Mesendoderm (in vitro differentiated cells): ENCODE results near the gene GARRE1. TPM values are rescaled to one million over a fixed set of nuclear protein-coding genes. Genes with fewer than 3 reads are reported as not detected.
"Not testable (repeated sequence)": the region's sequence is repeated elsewhere in the genome, so short reads cannot be mapped to it uniquely, and the experiment has no call there.

Source experiments
- DNase-seq: peaks from one replicate; pipeline ENCODE4 v3.0.0; 2013
- H2AK5ac ChIP-seq: 2 replicates; pipeline ENCODE4 v1.6.1; 2013; ENCODE audit warnings: low read length, inconsistent platforms
- H2BK120ac ChIP-seq: 2 replicates; pipeline ENCODE4 v1.6.1; 2013; ENCODE audit warnings: low read depth, mild to moderate bottlenecking, low read length, moderate library complexity, mixed read lengths
- H2BK15ac ChIP-seq: replicated peaks from 2 replicates; pipeline ENCODE4 v1.6.1; 2013; ENCODE audit warnings: low read depth, mild to moderate bottlenecking, moderate library complexity
- H2BK5ac ChIP-seq: 2 replicates; pipeline ENCODE4 v1.6.1; 2013; ENCODE audit warnings: low read length, inconsistent platforms
- H3K18ac ChIP-seq: 2 replicates; pipeline ENCODE4 v1.6.1; 2013; ENCODE audit warnings: mild to moderate bottlenecking, low read length, mixed read lengths
- H3K23ac ChIP-seq: one replicate; pipeline ENCODE4 v1.6.1; 2013; ENCODE audit warnings: low read length
- H3K27ac ChIP-seq: 2 replicates; pipeline ENCODE4 v1.5.1; 2013; ENCODE audit warnings: low read depth, mild to moderate bottlenecking, inconsistent platforms, low read length, moderate library complexity
- H3K27me3 ChIP-seq: 2 replicates; pipeline ENCODE4 v1.6.1; 2013; ENCODE audit warnings: low read length, control low read depth, mild to moderate bottlenecking, inconsistent platforms; ENCODE audit not compliant: insufficient read depth, poor library complexity
- H3K36me3 ChIP-seq: 2 replicates; pipeline ENCODE4 v1.6.1; 2013; ENCODE audit warnings: low read length, inconsistent platforms; ENCODE audit not compliant: control insufficient read depth, insufficient read depth
- H3K4ac ChIP-seq: one replicate; pipeline ENCODE4 v1.6.1; 2013; ENCODE audit warnings: low read depth, mild to moderate bottlenecking, low read length, moderate library complexity
- H3K4me1 ChIP-seq: 2 replicates; pipeline ENCODE4 v1.6.1; 2013; ENCODE audit warnings: low read depth, low read length, inconsistent platforms; ENCODE audit not compliant: control insufficient read depth
- H3K4me2 ChIP-seq: 2 replicates; pipeline ENCODE4 v1.6.1; 2013; ENCODE audit warnings: low read length
- H3K4me3 ChIP-seq: 2 replicates; pipeline ENCODE4 v1.5.1; 2013; ENCODE audit warnings: mild to moderate bottlenecking, low read length
- H3K56ac ChIP-seq: one replicate; pipeline ENCODE4 v1.6.1; 2013; ENCODE audit warnings: low read length
- H3K79me1 ChIP-seq: 2 replicates; pipeline ENCODE4 v1.6.1; 2013; ENCODE audit warnings: low read length, inconsistent platforms
- H3K79me2 ChIP-seq: 2 replicates; pipeline ENCODE4 v1.6.1; 2013; ENCODE audit warnings: mild to moderate bottlenecking, low read length; ENCODE audit not compliant: control insufficient read depth, insufficient read depth
- H3K9ac ChIP-seq: 2 replicates; pipeline ENCODE4 v1.6.1; 2013; ENCODE audit warnings: low read length, inconsistent platforms
- H4K5ac ChIP-seq: one replicate; pipeline ENCODE4 v1.6.1; 2013; ENCODE audit warnings: low read length
- H4K8ac ChIP-seq: one replicate; pipeline ENCODE4 v1.6.1; 2013; ENCODE audit warnings: low read depth, mild to moderate bottlenecking, control low read depth, low read length, moderate library complexity
- WGBS: extraction: QIAGEN DNeasy Blood & Tissue Kit; methylation state at CpG from one replicate; pipeline ENCODE4 v1.1.7; 2013; ENCODE audit warnings: low lambda C conversion rate, missing lambda C conversion rate; ENCODE audit not compliant: insufficient coverage; ENCODE audit errors: extremely low coverage; 5-methylcytosine and 5-hydroxymethylcytosine counted together
- polyA plus RNA-seq, 2 experiments: library from polyadenylated mRNA; stranded (reverse); fragments of 200-250 nt; gene quantifications; one replicate each; pipeline ENCODE4 v1.2.3, GENCODE V29; 2013

Gene GARRE1, protein sequence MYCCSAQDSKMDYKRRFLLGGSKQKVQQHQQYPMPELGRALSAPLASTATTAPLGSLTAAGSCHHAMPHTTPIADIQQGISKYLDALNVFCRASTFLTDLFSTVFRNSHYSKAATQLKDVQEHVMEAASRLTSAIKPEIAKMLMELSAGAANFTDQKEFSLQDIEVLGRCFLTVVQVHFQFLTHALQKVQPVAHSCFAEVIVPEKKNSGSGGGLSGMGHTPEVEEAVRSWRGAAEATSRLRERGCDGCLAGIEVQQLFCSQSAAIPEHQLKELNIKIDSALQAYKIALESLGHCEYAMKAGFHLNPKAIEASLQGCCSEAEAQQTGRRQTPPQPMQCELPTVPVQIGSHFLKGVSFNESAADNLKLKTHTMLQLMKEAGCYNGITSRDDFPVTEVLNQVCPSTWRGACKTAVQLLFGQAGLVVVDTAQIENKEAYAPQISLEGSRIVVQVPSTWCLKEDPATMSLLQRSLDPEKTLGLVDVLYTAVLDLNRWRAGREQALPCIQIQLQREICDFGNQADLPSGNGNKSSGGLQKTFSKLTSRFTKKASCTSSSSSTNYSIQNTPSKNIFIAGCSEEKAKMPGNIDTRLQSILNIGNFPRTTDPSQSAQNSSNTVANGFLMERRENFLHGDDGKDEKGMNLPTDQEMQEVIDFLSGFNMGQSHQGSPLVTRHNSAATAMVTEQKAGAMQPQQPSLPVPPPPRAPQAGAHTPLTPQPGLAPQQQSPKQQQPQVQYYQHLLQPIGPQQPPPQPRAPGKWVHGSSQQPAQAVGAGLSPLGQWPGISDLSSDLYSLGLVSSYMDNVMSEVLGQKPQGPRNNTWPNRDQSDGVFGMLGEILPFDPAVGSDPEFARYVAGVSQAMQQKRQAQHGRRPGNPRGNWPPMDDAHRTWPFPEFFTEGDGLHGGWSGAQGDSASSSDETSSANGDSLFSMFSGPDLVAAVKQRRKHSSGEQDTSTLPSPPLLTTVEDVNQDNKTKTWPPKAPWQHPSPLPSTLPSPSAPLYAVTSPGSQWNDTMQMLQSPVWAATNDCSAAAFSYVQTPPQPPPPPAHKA (N-terminal part only)
- polyA plus RNA-seq (2013, experiment 1 of 2): 25.6 TPM
- polyA plus RNA-seq (2013, experiment 2 of 2): 24.6 TPM

DNA sequence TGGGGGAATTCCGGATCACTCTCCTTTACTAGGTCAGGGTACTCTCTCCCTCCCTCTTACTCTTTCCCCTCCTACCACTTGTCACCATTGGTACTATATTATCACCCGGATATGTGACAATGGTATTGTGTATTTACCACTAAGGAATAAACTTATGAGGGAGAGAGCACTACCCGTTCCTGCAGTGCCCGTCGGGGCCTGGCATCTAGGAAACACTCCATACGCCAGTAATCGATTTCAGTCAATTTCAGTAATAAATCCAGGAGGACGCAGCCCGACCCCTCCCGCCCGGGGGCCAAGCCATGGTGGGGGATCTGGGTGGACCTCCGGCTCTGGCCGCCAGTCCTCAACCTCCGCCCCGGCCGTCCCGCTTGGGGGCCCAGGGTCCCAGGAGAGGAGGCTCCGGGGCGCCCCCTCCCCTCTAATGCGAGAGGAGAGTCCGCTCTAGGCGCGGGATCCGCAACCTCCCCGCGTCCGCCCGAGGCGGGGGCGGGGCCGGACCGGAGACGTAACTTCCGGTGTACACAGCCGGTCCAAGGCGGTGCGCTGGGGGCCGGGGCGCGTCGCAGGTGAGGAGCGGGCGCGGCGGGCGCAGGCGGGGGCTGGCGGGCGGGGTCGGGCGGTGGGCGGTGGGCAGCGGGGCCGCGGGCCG lies at the start of gene GARRE1:
Gene GARRE1, plus strand, starts transcription at position 509 of the 652 bp plus-strand sequence. CDS start 45,920 bp downstream, outside the sequence.
- no CpG with 5 or more reads among the region's 56 CpGs for WGBS
- H3K23ac ChIP-seq: no peak within 1 kb of the TSS

DNA sequence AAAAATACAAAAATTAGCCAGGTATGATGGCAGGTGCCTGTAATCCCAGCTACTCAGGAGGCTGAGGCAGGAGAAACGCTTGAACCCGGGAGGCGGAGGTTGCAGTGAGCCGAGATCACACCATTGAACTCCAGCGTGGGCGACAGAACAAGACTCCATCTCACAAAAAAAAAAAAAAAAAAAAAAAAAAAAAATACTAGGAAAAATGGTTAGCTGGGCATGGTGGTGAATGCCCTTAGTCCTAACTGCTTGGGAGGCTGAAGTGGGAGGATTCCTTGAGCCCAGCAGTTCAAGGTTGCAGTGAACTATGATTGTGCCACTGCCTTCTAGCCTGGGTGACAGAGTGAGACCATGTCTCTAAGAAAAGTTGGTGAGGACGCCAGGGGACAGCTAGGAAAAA lies 49.0 kb upstream of the GARRE1 start:
- not testable (repeated sequence) for H3K27me3 ChIP-seq, DNase-seq, H3K9ac ChIP-seq, H2BK15ac ChIP-seq, H2BK5ac ChIP-seq, H4K5ac ChIP-seq, H3K18ac ChIP-seq, H3K4me3 ChIP-seq, H3K4me1 ChIP-seq, H3K23ac ChIP-seq, H3K79me2 ChIP-seq, H3K27ac ChIP-seq, H3K56ac ChIP-seq, H4K8ac ChIP-seq, H3K36me3 ChIP-seq, H2AK5ac ChIP-seq, H3K4ac ChIP-seq, H2BK120ac ChIP-seq, H3K79me1 ChIP-seq, H3K4me2 ChIP-seq
- WGBS: no CpG with 5 or more reads among the region's 7 CpGs

More for the DNA sequence above, at the start of gene GARRE1:
- Histone ChIP-seq H2BK15ac (no peak within 1 kb of the TSS), H3K79me2 (peaks cover 3% of the 10 kb centered on the region), H3K4me3 (peak within 1 kb of the TSS; percentile 90), H3K36me3 (no peaks in the 10 kb centered on the region), H2BK120ac (no peak within 1 kb of the TSS), H3K4me2 (peak within 1 kb of the TSS; percentile 93), H2BK5ac (no peak within 1 kb of the TSS), H3K56ac (peak within 1 kb of the TSS; percentile 95), H3K27ac (peak within 1 kb of the TSS; percentile 71), H3K9ac (peak within 1 kb of the TSS; percentile 88), H4K8ac (no peak within 1 kb of the TSS), H2AK5ac (no peak within 1 kb of the TSS), H3K18ac (peak within 1 kb of the TSS; percentile 81), H3K4me1 (no peaks in the 10 kb centered on the region), H3K4ac (peak within 1 kb of the TSS; percentile 90), H3K27me3 (no peaks in the 10 kb centered on the region), H4K5ac (no peak within 1 kb of the TSS), H3K79me1 (no peaks in the 10 kb centered on the region)
- DNase-seq: peak; percentile 90

DNA sequence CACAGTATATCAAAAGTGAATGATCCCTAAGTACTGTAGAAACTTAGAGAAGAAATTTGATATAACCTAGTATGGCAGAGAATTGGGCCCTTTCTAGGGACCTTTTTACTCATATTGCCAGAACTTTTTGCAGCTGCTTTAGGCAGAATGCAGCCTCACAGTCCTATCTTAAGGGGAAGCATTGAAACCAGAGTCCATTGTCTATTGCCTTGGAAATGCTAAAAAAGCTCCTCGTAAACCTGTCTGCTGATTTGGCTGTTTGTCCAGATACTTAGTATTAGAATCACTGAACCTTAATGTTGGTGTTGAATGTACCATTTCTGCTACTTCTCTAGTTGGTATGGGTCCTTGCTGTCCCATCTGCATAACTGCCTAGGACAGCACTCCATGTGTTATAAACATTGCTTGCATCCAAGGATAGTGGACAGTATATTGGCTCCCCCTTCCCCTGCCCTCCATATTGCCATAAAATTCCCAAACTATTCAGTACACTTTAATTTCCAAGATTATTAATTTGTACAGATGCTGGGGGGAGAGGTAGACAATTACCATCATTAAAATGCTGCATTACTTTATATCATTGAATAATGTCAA lies 46.0 kb upstream of the GARRE1 start:
- no peaks in the 10 kb centered on the region for H3K79me2 ChIP-seq
- DNase-seq: no peak
- no peak overlapping the region for H3K56ac ChIP-seq
- H3K27me3 ChIP-seq: no peaks in the 10 kb centered on the region
- H2BK120ac ChIP-seq: no peak overlapping the region
- no peak overlapping the region for H4K5ac ChIP-seq
- H3K4ac ChIP-seq: no peak overlapping the region
- H3K27ac ChIP-seq: no peak overlapping the region
- H3K36me3 ChIP-seq: peaks cover 2% of the 10 kb centered on the region
- no CpG with 5 or more reads among the region's 1 CpG for WGBS
- H4K8ac ChIP-seq: no peak overlapping the region
- no peak overlapping the region for H3K4me3 ChIP-seq
- H3K4me1 ChIP-seq: no peaks in the 10 kb centered on the region
- H2BK15ac ChIP-seq: no peak overlapping the region
- H2AK5ac ChIP-seq: no peak overlapping the region
- peaks cover 2% of the 10 kb centered on the region for H3K79me1 ChIP-seq
- H2BK5ac ChIP-seq: no peak overlapping the region
- no peak overlapping the region for H3K4me2 ChIP-seq
- H3K18ac ChIP-seq: no peak overlapping the region
- H3K9ac ChIP-seq: no peak overlapping the region
- no peak overlapping the region for H3K23ac ChIP-seq

DNA sequence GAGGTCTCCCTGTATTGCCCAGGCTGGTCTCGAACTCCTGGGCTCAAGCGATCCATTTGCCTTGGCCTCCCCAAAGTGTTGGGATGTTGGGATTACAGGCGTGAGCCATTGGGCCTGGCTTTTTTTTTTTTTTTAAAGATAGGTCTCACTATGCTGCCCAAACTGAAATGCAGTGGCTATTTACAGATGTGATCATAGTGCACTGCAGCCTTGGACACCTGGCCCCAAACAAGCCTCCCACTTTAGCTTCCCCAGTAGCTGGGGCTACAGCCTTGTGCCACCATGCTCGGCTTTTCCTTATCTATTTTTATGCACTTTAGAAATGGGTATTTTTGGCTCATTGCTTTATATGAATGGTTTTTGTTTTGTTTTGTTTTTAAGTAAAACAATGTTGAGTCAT lies 44.6 kb upstream of the GARRE1 start:
- DNase-seq: no peak
- no peak overlapping the region for H3K23ac ChIP-seq
- H3K27me3 ChIP-seq: no peaks in the 10 kb centered on the region
- no CpG with 5 or more reads among the region's 4 CpGs for WGBS
- no peaks in the 10 kb centered on the region for H3K4me1 ChIP-seq
- peaks cover 2% of the 10 kb centered on the region for H3K79me1 ChIP-seq
- no peak overlapping the region for H3K4ac ChIP-seq
- H2AK5ac ChIP-seq: no peak overlapping the region
- peaks cover 2% of the 10 kb centered on the region for H3K36me3 ChIP-seq
- no peak overlapping the region for H3K4me3 ChIP-seq
- no peak overlapping the region for H2BK15ac ChIP-seq
- no peak overlapping the region for H3K18ac ChIP-seq
- no peak overlapping the region for H2BK120ac ChIP-seq
- no peak overlapping the region for H4K8ac ChIP-seq
- no peak overlapping the region for H4K5ac ChIP-seq
- no peak overlapping the region for H3K9ac ChIP-seq
- H3K56ac ChIP-seq: no peak overlapping the region
- H2BK5ac ChIP-seq: no peak overlapping the region
- no peak overlapping the region for H3K4me2 ChIP-seq
- H3K79me2 ChIP-seq: no peaks in the 10 kb centered on the region
- H3K27ac ChIP-seq: no peak overlapping the region

DNA sequence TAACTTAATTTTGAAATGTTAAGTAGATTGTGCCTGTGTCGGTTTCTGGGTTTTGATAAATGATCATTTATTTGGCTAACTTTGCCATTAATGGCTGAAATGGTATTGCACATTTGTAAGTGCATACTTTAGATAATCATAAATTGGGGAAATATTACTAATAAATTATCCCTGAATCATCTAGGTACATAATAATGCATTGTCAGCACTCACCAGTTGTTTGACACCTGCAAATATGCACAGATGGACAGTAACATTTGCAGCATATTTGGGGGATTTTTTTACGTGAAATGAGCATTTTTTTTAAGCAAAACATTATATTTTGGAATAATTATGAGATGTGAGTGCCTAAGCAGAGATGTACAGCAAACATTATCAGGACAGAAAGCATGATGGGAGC lies 41.1 kb upstream of the GARRE1 start:
- H3K4me1 ChIP-seq: no peaks in the 10 kb centered on the region
- no peak overlapping the region for H3K4me2 ChIP-seq
- H3K27me3 ChIP-seq: no peaks in the 10 kb centered on the region
- H2BK15ac ChIP-seq: no peak overlapping the region
- H3K56ac ChIP-seq: no peak overlapping the region
- no peak overlapping the region for H2AK5ac ChIP-seq
- no peak overlapping the region for H2BK120ac ChIP-seq
- no peak overlapping the region for H3K9ac ChIP-seq
- H4K5ac ChIP-seq: no peak overlapping the region
- H3K27ac ChIP-seq: no peak overlapping the region
- no peaks in the 10 kb centered on the region for H3K79me2 ChIP-seq
- no peak overlapping the region for H2BK5ac ChIP-seq
- H4K8ac ChIP-seq: no peak overlapping the region
- H3K4me3 ChIP-seq: no peak overlapping the region
- peaks cover 3% of the 10 kb centered on the region for H3K79me1 ChIP-seq
- no peak overlapping the region for H3K23ac ChIP-seq
- H3K36me3 ChIP-seq: peaks cover 7% of the 10 kb centered on the region
- DNase-seq: no peak
- no peak overlapping the region for H3K4ac ChIP-seq
- no peak overlapping the region for H3K18ac ChIP-seq
- WGBS: 100% methylated on average over 1 of the region's 2 CpGs
